SK-N-SH (cell line): Measurements from ENCODE around the gene RTP2. TPM values are rescaled to one million over a fixed set of nuclear protein-coding genes. Genes with fewer than 3 reads are reported as not detected.

Experiments used
- ELF1 ChIP-seq: IDR thresholded peaks from 2 replicates; pipeline ENCODE4 v1.4.0; 2012
- EP300 ChIP-seq, 2 experiments: IDR thresholded peaks; 2 replicates each; pipeline versions ENCODE4 v1.4.0 to v1.6.1; 2012; ENCODE audit warnings: borderline replicate concordance in 1 of 2, low read depth in 1 of 2, low read length in 1 of 2
- FOSL2 ChIP-seq: IDR thresholded peaks from 2 replicates; pipeline ENCODE4 v1.4.0; 2012; ENCODE audit warnings: low read depth, mild to moderate bottlenecking, moderate library complexity, borderline replicate concordance
- FOXJ3 ChIP-seq: sonication (generic); formaldehyde crosslinking; IDR thresholded peaks from 2 replicates; pipeline ENCODE4 v1.5.1; 2020; ENCODE audit warnings: mild to moderate bottlenecking, missing genetic modification reagents
- JUND ChIP-seq: IDR thresholded peaks from 2 replicates; pipeline ENCODE4 v1.4.0; 2012
- MEF2A ChIP-seq: IDR thresholded peaks from 2 replicates; pipeline ENCODE4 v1.4.0; 2012; ENCODE audit warnings: low read depth, borderline replicate concordance
- MXI1 ChIP-seq: IDR thresholded peaks from 2 replicates; pipeline ENCODE4 v1.6.1; 2012; ENCODE audit warnings: mild to moderate bottlenecking, low read depth, low read length, improper control_type of control experiment
- NRF1 ChIP-seq: IDR thresholded peaks from 2 replicates; pipeline ENCODE4 v1.6.1; 2012; ENCODE audit warnings: low read depth, mild to moderate bottlenecking, low read length
- PBX3 ChIP-seq: IDR thresholded peaks from 2 replicates; pipeline ENCODE4; 2012
- RAD21 ChIP-seq: IDR thresholded peaks from 2 replicates; pipeline ENCODE4 v1.6.1; 2012; ENCODE audit warnings: mild to moderate bottlenecking, low read length
- TCF12 ChIP-seq: IDR thresholded peaks from 2 replicates; pipeline ENCODE4 v1.4.0; 2012
- TEAD4 ChIP-seq: IDR thresholded peaks from 2 replicates; pipeline ENCODE4 v1.4.0; 2012; ENCODE audit warnings: mild to moderate bottlenecking, borderline replicate concordance; ENCODE audit not compliant: insufficient read depth
- YY1 ChIP-seq: IDR thresholded peaks from 2 replicates; pipeline ENCODE4 v1.4.0; 2012; ENCODE audit warnings: low read depth, mild to moderate bottlenecking
- ZBTB33 ChIP-seq: IDR thresholded peaks from 2 replicates; pipeline ENCODE4 v1.4.0; 2012; ENCODE audit warnings: low read depth, borderline replicate concordance
- polyA plus RNA-seq, 3 experiments: library from polyadenylated mRNA; depleted of rRNA; stranded (reverse); fragments of >200 nt; gene quantifications; 2 replicates each; pipeline ENCODE4 v1.2.3, GENCODE V29; 2012
- TF ChIP-seq, protein P1 (sequence below): IDR thresholded peaks from 2 replicates; pipeline ENCODE4 v1.6.1; 2012; ENCODE audit warnings: mild to moderate bottlenecking, low read depth, low read length, moderate library complexity
- TF ChIP-seq, protein P2 (sequence below): fragments of 150-350 bp; IDR thresholded peaks from 2 replicates; pipeline ENCODE4 v1.6.1; 2016; ENCODE audit warnings: mild to moderate bottlenecking, low read depth, low read length
- TF ChIP-seq, protein P3 (sequence below): IDR thresholded peaks from 2 replicates; pipeline ENCODE4 v1.4.0; 2012; ENCODE audit warnings: low read depth, borderline replicate concordance

RTP2 gene
- polyA plus RNA-seq, 1 of the 3 experiments (the other 2 are of a cell fraction) = 0.07 TPM

- TF ChIP-seq, protein P1, sequence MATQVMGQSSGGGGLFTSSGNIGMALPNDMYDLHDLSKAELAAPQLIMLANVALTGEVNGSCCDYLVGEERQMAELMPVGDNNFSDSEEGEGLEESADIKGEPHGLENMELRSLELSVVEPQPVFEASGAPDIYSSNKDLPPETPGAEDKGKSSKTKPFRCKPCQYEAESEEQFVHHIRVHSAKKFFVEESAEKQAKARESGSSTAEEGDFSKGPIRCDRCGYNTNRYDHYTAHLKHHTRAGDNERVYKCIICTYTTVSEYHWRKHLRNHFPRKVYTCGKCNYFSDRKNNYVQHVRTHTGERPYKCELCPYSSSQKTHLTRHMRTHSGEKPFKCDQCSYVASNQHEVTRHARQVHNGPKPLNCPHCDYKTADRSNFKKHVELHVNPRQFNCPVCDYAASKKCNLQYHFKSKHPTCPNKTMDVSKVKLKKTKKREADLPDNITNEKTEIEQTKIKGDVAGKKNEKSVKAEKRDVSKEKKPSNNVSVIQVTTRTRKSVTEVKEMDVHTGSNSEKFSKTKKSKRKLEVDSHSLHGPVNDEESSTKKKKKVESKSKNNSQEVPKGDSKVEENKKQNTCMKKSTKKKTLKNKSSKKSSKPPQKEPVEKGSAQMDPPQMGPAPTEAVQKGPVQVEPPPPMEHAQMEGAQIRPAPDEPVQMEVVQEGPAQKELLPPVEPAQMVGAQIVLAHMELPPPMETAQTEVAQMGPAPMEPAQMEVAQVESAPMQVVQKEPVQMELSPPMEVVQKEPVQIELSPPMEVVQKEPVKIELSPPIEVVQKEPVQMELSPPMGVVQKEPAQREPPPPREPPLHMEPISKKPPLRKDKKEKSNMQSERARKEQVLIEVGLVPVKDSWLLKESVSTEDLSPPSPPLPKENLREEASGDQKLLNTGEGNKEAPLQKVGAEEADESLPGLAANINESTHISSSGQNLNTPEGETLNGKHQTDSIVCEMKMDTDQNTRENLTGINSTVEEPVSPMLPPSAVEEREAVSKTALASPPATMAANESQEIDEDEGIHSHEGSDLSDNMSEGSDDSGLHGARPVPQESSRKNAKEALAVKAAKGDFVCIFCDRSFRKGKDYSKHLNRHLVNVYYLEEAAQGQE = no peak
- TF ChIP-seq ELF1 = no peak
- no peak for TF ChIP-seq JUND
- TF ChIP-seq TCF12 = no peak
- no peak for TF ChIP-seq NRF1
- TF ChIP-seq MXI1 = no peak
- TF ChIP-seq, protein P2, sequence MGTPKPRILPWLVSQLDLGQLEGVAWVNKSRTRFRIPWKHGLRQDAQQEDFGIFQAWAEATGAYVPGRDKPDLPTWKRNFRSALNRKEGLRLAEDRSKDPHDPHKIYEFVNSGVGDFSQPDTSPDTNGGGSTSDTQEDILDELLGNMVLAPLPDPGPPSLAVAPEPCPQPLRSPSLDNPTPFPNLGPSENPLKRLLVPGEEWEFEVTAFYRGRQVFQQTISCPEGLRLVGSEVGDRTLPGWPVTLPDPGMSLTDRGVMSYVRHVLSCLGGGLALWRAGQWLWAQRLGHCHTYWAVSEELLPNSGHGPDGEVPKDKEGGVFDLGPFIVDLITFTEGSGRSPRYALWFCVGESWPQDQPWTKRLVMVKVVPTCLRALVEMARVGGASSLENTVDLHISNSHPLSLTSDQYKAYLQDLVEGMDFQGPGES = no peak
- TF ChIP-seq TEAD4 = no peak
- TF ChIP-seq, protein P3, sequence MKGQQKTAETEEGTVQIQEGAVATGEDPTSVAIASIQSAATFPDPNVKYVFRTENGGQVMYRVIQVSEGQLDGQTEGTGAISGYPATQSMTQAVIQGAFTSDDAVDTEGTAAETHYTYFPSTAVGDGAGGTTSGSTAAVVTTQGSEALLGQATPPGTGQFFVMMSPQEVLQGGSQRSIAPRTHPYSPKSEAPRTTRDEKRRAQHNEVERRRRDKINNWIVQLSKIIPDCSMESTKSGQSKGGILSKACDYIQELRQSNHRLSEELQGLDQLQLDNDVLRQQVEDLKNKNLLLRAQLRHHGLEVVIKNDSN = no peak
- no peak for TF ChIP-seq PBX3
- TF ChIP-seq FOXJ3 (CRISPR knock-in tag) = no peak
- TF ChIP-seq FOSL2 = no peak
- TF ChIP-seq RAD21 = peak; percentile 65
- TF ChIP-seq EP300 (IDR thresholded peaks at IDR 0.05; ENCODE audit: borderline replicate concordance in 1 of 2, low read depth in 1 of 2, low read length in 1 of 2) = no peak; a peak in 1 of 4 replicates
- no peak; the same call in 1 of the 2 replicates for TF ChIP-seq YY1
- no peak for TF ChIP-seq ZBTB33
- no peak for TF ChIP-seq MEF2A
These were observed 39.3 kb upstream of the RTP2 start (continued) for GRCh38 chr3:187741403-187742350.
